Upper lobe of left lung (tissue), 6 donors: ENCODE measurements around the gene C11orf42. TPM values are rescaled to one million over a fixed set of nuclear protein-coding genes. Genes with fewer than 3 reads are reported as not detected.

Experiments
- ATAC-seq, 2 donors: fragments of 200-7000 bp; cut with Tn5 transposase; one replicate each; pipeline ENCODE4 v1.9.1; 2022; ENCODE audit warnings: mild to moderate bottlenecking in 2 of 2, moderate library complexity in 2 of 2; ENCODE audit not compliant: low FRiP score in 2 of 2
- DNase-seq, 2 donors: peaks; one replicate each; pipeline ENCODE4 v3.0.0-alpha.2; 2019 to 2020
- H3K27ac ChIP-seq, 4 donors: fragments of 200-600 bp; sonication (generic); one replicate each; pipeline ENCODE4 v1.5.1; 2016 to 2019
- H3K27me3 ChIP-seq, 4 donors: fragments of 200-600 bp; sonication (generic); one replicate each; pipeline ENCODE4 v1.5.1; 2017 to 2019
- H3K36me3 ChIP-seq, 4 donors: fragments of 200-600 bp; sonication (generic); one replicate each; pipeline ENCODE4 v1.5.1; 2016 to 2019
- H3K4me1 ChIP-seq, 4 donors: fragments of 200-600 bp; sonication (generic); one replicate each; pipeline ENCODE4 v1.5.1; 2018 to 2019
- H3K4me3 ChIP-seq, 4 donors: fragments of 200-600 bp; sonication (generic); one replicate each; pipeline ENCODE4 v1.5.1; 2017 to 2019; ENCODE audit warnings: mild to moderate bottlenecking in 2 of 4, moderate library complexity in 1 of 4
- H3K9me3 ChIP-seq, 4 donors: fragments of 200-600 bp; sonication (generic); one replicate each; pipeline ENCODE4 v1.5.1; 2018 to 2019
- CTCF ChIP-seq, 6 experiments: fragments of 450-650 bp in 4 of 6; fragments of 200-600 bp in 2 of 6; sonication (generic) in 2 of 6; IDR thresholded peaks; one replicate each; pipeline ENCODE4 v1.5.1; 2016 to 2019; ENCODE audit warnings: antibody characterized with exemption in 6 of 6
- EP300 ChIP-seq, 4 donors: sonication (generic); formaldehyde crosslinking; IDR thresholded peaks; one replicate each; pipeline ENCODE4 v1.5.1; 2017; ENCODE audit warnings: antibody characterized with exemption in 4 of 4, control low read depth in 2 of 4
- POLR2A ChIP-seq, 4 donors: fragments of 450-650 bp; IDR thresholded peaks; one replicate each; pipeline ENCODE4 v1.5.1; 2016 to 2017; ENCODE audit warnings: antibody characterized with exemption in 4 of 4, mild to moderate bottlenecking in 2 of 4
- POLR2AphosphoS5 ChIP-seq, 2 donors: sonication (generic); formaldehyde crosslinking; IDR thresholded peaks; one replicate each; pipeline ENCODE4 v1.5.1; 2017; ENCODE audit warnings: antibody characterized with exemption in 2 of 2
- WGBS, 2 donors: methylation state at CpG; one replicate each; pipeline ENCODE4 v1.1.5; 2017 to 2018; 5-methylcytosine and 5-hydroxymethylcytosine counted together
- total RNA-seq, 6 donors: library from RNA; depleted of rRNA in 4 of 6; stranded (reverse); fragments of >200 nt in 4 of 6; gene quantifications; one replicate each; pipeline versions ENCODE4 v1.1.0 to v1.2.1, GENCODE V29; 2016 to 2021
- donor health status: DM: no; HTN: no; CAD: no; lungs with moderate emphysema.
- donor health status: DM: no; HTN: yes; CAD: no; lungs with severe emphysema.

C11orf42 gene
- total RNA-seq, 6 donors from 2014 or later, result not detected

- DNase-seq (peak in 1 of 2 donors; percentile 62), ATAC-seq (no peak)
- H3K9me3 ChIP-seq, result no peaks in the 10 kb centered on the region
- H3K36me3 ChIP-seq, result peaks cover 22 to 96% (median 70%) of the 10 kb centered on the region in 4 donors
- 96 to 98% methylated on average over 7 to 10 of the region's 10 CpGs for WGBS, 2 donors
- TF ChIP-seq EP300 (IDR thresholded peaks at IDR 0.05) (no peak), CTCF (IDR thresholded peaks at IDR 0.05) (no peak), POLR2A (IDR thresholded peaks at IDR 0.05) (no peak), POLR2AphosphoS5 (IDR thresholded peaks at IDR 0.05) (no peak)
- H3K27ac ChIP-seq, result no peak overlapping the region
- no peaks in the 10 kb centered on the region for H3K27me3 ChIP-seq
- no peak overlapping the region for H3K4me3 ChIP-seq
- peaks cover 0 to 7% (median 5%) of the 10 kb centered on the region in 4 donors for H3K4me1 ChIP-seq
Observed at GRCh38 chr11:6214530-6214929, 9.2 kb downstream of the C11orf42 start.

DNA sequence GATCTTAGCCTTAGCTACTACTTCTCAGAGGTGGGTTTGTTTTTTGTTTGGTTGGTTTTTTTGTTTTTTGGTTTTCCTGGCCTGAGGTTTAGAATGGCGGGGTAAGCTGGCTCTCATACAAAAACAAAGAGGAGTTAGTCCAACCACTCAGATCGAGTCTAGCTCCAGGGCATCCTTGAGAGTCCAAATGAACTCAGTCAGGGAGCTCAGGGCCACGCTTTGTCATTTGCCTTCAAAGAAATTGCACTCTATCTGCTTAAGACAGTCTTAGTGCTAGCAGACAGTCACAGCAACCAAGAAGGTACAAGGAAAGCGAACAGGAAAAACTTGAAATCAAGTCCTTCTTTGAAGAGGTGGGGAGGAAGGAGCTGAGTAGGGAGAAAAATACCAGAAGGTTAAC, 11.1 kb downstream of the C11orf42 start:
- H3K4me3 ChIP-seq, result no peak overlapping the region
- no peak for ATAC-seq
- H3K36me3 ChIP-seq, result peaks cover 22 to 94% (median 53%) of the 10 kb centered on the region in 4 donors
- peaks cover 0 to 8% (median 5%) of the 10 kb centered on the region in 4 donors for H3K4me1 ChIP-seq
- H3K9me3 ChIP-seq, result no peaks in the 10 kb centered on the region
- DNase-seq, result no peak
- no peak overlapping the region for H3K27ac ChIP-seq
- TF ChIP-seq EP300 (IDR thresholded peaks at IDR 0.05) (no peak), POLR2A (IDR thresholded peaks at IDR 0.05) (no peak), CTCF (IDR thresholded peaks at IDR 0.05) (no peak), POLR2AphosphoS5 (IDR thresholded peaks at IDR 0.05) (no peak)
- H3K27me3 ChIP-seq, result no peaks in the 10 kb centered on the region
- WGBS, 2 donors, result 89 to 93% methylated on average over 4 of the region's 4 CpGs

DNA sequence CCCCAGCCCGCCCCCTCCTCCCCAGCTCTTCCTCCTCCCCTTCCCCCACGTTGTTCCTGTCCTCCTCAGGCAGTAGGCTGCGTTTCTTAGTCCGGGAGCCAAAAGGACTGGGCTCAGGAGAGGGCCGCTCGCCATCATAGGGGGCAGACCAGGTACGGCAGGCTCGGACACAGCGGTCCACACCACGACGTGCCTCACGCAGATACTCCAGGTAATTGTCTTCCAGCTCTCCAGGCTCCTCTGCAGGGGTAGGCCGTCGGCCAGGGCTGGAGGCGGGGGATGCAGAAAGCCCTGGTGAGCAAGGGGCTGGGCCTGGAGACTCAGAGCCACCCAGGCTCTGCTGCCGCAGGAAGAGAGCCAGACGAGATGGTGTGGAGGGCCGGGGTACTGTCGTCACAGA, 12.4 kb downstream of the C11orf42 start:
- Histone ChIP-seq H3K9me3 (no peaks in the 10 kb centered on the region), H3K36me3 (peaks cover 31 to 94% (median 55%) of the 10 kb centered on the region in 4 donors), H3K27me3 (no peaks in the 10 kb centered on the region), H3K4me1 (peaks cover 0 to 8% (median 5%) of the 10 kb centered on the region in 4 donors), H3K27ac (no peak overlapping the region), H3K4me3 (no peak overlapping the region)
- ATAC-seq (no peak), DNase-seq (peak in 1 of 2 donors; percentile 69)
- WGBS, 2 donors, result 86 to 87% methylated on average over 18 of the region's 19 CpGs
- no peak for TF ChIP-seq POLR2AphosphoS5 (IDR thresholded peaks at IDR 0.05)
- TF ChIP-seq POLR2A (IDR thresholded peaks at IDR 0.05), result no peak
- no peak for TF ChIP-seq EP300 (IDR thresholded peaks at IDR 0.05)
- no peak for TF ChIP-seq CTCF (IDR thresholded peaks at IDR 0.05)

DNA sequence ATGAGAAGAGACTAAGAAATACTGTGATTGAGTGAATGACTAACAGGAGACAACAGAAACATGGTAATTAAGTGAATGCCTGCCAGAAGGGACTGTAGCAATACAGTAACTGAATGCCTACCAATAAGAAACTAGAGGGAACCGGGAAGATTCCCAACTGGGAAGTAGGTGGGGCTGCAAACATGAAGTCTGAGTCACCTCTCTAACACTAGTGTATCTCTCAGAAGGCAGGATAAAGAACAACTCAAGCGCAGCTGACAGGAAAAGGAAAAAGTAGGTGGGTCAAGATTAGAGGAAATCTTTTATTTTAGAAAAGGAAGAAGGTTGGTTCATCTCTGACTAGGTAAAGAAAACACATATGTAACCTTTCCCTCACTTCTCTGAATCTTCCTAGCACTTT, 14.0 kb downstream of the C11orf42 start:
- 36 to 42% methylated on average over 2 of the region's 2 CpGs for WGBS, 2 donors
- ATAC-seq, result peak in 1 of 2 donors; percentile 92
- TF ChIP-seq CTCF (IDR thresholded peaks at IDR 0.05), result no peak
- TF ChIP-seq POLR2A (IDR thresholded peaks at IDR 0.05), result no peak
- no peak for TF ChIP-seq POLR2AphosphoS5 (IDR thresholded peaks at IDR 0.05)
- TF ChIP-seq EP300 (IDR thresholded peaks at IDR 0.05), result no peak
- Histone ChIP-seq H3K36me3 (peaks cover 33 to 97% (median 64%) of the 10 kb centered on the region in 4 donors), H3K4me3 (no peak overlapping the region), H3K27ac (peak overlapping the region in 2 of 4 donors; percentile 60 to 64), H3K9me3 (no peaks in the 10 kb centered on the region), H3K4me1 (peaks cover 0 to 8% (median 5%) of the 10 kb centered on the region in 4 donors), H3K27me3 (no peaks in the 10 kb centered on the region)
- DNase-seq, result no peak

GRCh38 chr11:6223854-6224253, 18.5 kb downstream of the C11orf42 start:
- H3K36me3 ChIP-seq, result peaks cover 15 to 57% (median 32%) of the 10 kb centered on the region in 4 donors
- H3K4me1 ChIP-seq, result peaks cover 11 to 16% (median 14%) of the 10 kb centered on the region in 4 donors
- ATAC-seq (peak in 1 of 2 donors; percentile 9), DNase-seq (peak in 1 of 2 donors; percentile 54)
- H3K9me3 ChIP-seq, result no peaks in the 10 kb centered on the region
- H3K27ac ChIP-seq, result peak overlapping the region in 2 of 4 donors; percentile 13 to 75
- TF ChIP-seq POLR2AphosphoS5 (IDR thresholded peaks at IDR 0.05) (no peak), EP300 (IDR thresholded peaks at IDR 0.05) (no peak), POLR2A (IDR thresholded peaks at IDR 0.05) (no peak), CTCF (IDR thresholded peaks at IDR 0.05) (no peak)
- 94 to 96% methylated on average over 16 to 17 of the region's 17 CpGs for WGBS, 2 donors
- H3K4me3 ChIP-seq, result no peak overlapping the region
- H3K27me3 ChIP-seq, result no peaks in the 10 kb centered on the region
